Trophoblast cell (in vitro differentiated cells and primary cell): ENCODE measurements around the gene FHIT.

Experiments
- DNase-seq, 2 donors: peaks; one replicate each; pipeline ENCODE4 v3.0.0-alpha.2; 2016
- H2AFZ ChIP-seq: 2 replicates; pipeline ENCODE4 v1.6.1; 2013; ENCODE audit warnings: low read length, moderate library complexity, mild to moderate bottlenecking; ENCODE audit not compliant: insufficient read depth, poor library complexity
- H2AK5ac ChIP-seq: 2 replicates; pipeline ENCODE4 v1.6.1; 2013; ENCODE audit warnings: mild to moderate bottlenecking, low read length
- H2BK120ac ChIP-seq: 2 replicates; pipeline ENCODE4 v1.6.1; 2013; ENCODE audit warnings: low read length, mild to moderate bottlenecking, moderate library complexity; ENCODE audit not compliant: insufficient read depth, poor library complexity
- H2BK12ac ChIP-seq: 2 replicates; pipeline ENCODE4 v1.6.1; 2013; ENCODE audit warnings: mild to moderate bottlenecking, low read length, moderate library complexity
- H2BK5ac ChIP-seq: 2 replicates; pipeline ENCODE4 v1.6.1; 2013; ENCODE audit warnings: low read length, low read depth, moderate library complexity, mild to moderate bottlenecking; ENCODE audit not compliant: poor library complexity
- H3K14ac ChIP-seq: 2 replicates; pipeline ENCODE4 v1.6.1; 2013; ENCODE audit warnings: mild to moderate bottlenecking, low read length
- H3K18ac ChIP-seq: 2 replicates; pipeline ENCODE4 v1.6.1; 2013; ENCODE audit warnings: mild to moderate bottlenecking, low read length
- H3K23ac ChIP-seq: 2 replicates; pipeline ENCODE4 v1.6.1; 2013; ENCODE audit warnings: low read length
- H3K27ac ChIP-seq: 2 replicates; pipeline ENCODE4 v1.5.1; 2013; ENCODE audit warnings: low read depth, mild to moderate bottlenecking, inconsistent platforms, low read length, moderate library complexity
- H3K27me3 ChIP-seq: 2 replicates; pipeline ENCODE4 v1.6.1; 2013; ENCODE audit warnings: inconsistent platforms, mild to moderate bottlenecking, low read length, moderate library complexity; ENCODE audit not compliant: insufficient read depth
- H3K36me3 ChIP-seq, 2 experiments: 1 replicate in 1 of 2; 2 replicates in 1 of 2; pipeline ENCODE4 v1.6.1; 2013; ENCODE audit warnings: low read length in 2 of 2, mild to moderate bottlenecking in 2 of 2, moderate library complexity in 1 of 2; ENCODE audit not compliant: insufficient read depth in 2 of 2, control insufficient read depth in 1 of 2
- H3K4ac ChIP-seq: 2 replicates; pipeline ENCODE4 v1.6.1; 2013; ENCODE audit warnings: low read depth, mild to moderate bottlenecking, low read length, moderate library complexity
- H3K4me1 ChIP-seq, 2 experiments: 1 replicate in 1 of 2; 2 replicates in 1 of 2; pipeline ENCODE4 v1.6.1; 2013; ENCODE audit warnings: low read length in 2 of 2, mild to moderate bottlenecking in 2 of 2, moderate library complexity in 1 of 2; ENCODE audit not compliant: insufficient read depth in 2 of 2, control insufficient read depth in 1 of 2
- H3K4me2 ChIP-seq: 2 replicates; pipeline ENCODE4 v1.6.1; 2013; ENCODE audit warnings: inconsistent platforms, mild to moderate bottlenecking, low read length, moderate library complexity
- H3K4me3 ChIP-seq: 2 replicates; pipeline ENCODE4 v1.5.1; 2013; ENCODE audit warnings: mild to moderate bottlenecking, low read depth, low read length, inconsistent platforms
- H3K79me1 ChIP-seq: one replicate; pipeline ENCODE4 v1.6.1; 2013; ENCODE audit warnings: low read length
- H3K79me2 ChIP-seq: 2 replicates; pipeline ENCODE4 v1.6.1; 2013; ENCODE audit warnings: low read length, mild to moderate bottlenecking; ENCODE audit not compliant: control insufficient read depth, insufficient read depth, poor library complexity
- H3K9ac ChIP-seq: 2 replicates; pipeline ENCODE4 v1.6.1; 2013; ENCODE audit warnings: mild to moderate bottlenecking, low read length
- H3K9me3 ChIP-seq: 2 replicates; pipeline ENCODE4 v1.6.1; 2013; ENCODE audit warnings: low read depth, mild to moderate bottlenecking, control low read depth, inconsistent platforms, low read length; ENCODE audit not compliant: insufficient read depth
- H4K12ac ChIP-seq: 2 replicates; pipeline ENCODE4 v1.6.1; 2013; ENCODE audit warnings: low read depth, mild to moderate bottlenecking, low read length, moderate library complexity
- H4K8ac ChIP-seq: 2 replicates; pipeline ENCODE4 v1.6.1; 2013; ENCODE audit warnings: low read depth, mild to moderate bottlenecking, low read length, moderate library complexity
- H4K91ac ChIP-seq: one replicate; pipeline ENCODE4 v1.6.1; 2013; ENCODE audit warnings: low read depth, mild to moderate bottlenecking, low read length, moderate library complexity
- WGBS: extraction: QIAGEN DNeasy Blood & Tissue Kit; methylation state at CpG from one replicate; pipeline ENCODE4 v1.1.7; 2013; ENCODE audit warnings: missing lambda C conversion rate; ENCODE audit not compliant: insufficient read length, insufficient coverage; ENCODE audit errors: extremely low coverage; 5-methylcytosine and 5-hydroxymethylcytosine counted together

The FHIT gene

DNA sequence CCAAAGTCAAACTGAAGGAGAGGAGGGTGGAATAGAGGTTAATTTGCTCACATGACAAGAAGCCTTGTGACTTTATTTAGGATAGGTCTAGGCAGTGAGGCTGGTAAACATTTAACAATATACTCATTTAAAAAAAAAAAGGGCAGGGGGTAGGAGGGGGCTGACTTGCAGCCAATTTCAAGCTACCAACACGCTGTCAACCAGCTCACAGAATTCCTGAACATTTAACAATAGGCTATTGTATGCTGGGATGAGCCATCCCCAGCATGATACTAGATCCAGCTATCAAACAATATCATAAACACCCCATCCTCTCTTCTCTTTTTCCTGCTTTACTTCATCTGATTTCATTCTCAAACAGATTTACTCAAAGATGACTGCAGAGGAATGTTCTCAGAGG, 1105.1 kb downstream of the FHIT start:
- Histone ChIP-seq H3K27me3 (no peaks in the 10 kb centered on the region), H3K4me2 (no peak overlapping the region), H3K4ac (no peak overlapping the region), H3K23ac (no peak overlapping the region), H3K4me3 (no peak overlapping the region), H2BK120ac (no peak overlapping the region), H3K79me2 (no peaks in the 10 kb centered on the region), H3K9me3 (no peaks in the 10 kb centered on the region), H3K79me1 (no peaks in the 10 kb centered on the region), H2AFZ (no peak overlapping the region), H2AK5ac (no peak overlapping the region), H4K91ac (no peak overlapping the region), H3K9ac (no peak overlapping the region), H2BK12ac (no peak overlapping the region), H2BK5ac (no peak overlapping the region), H3K14ac (no peak overlapping the region), H3K27ac (no peak overlapping the region), H4K12ac (no peak overlapping the region), H3K36me3 (no peaks in the 10 kb centered on the region), H3K18ac (no peak overlapping the region), H3K4me1 (no peaks in the 10 kb centered on the region), H4K8ac (no peak overlapping the region)
- no CpG with 5 or more reads among the region's 1 CpG for WGBS
- no peak for DNase-seq

DNA sequence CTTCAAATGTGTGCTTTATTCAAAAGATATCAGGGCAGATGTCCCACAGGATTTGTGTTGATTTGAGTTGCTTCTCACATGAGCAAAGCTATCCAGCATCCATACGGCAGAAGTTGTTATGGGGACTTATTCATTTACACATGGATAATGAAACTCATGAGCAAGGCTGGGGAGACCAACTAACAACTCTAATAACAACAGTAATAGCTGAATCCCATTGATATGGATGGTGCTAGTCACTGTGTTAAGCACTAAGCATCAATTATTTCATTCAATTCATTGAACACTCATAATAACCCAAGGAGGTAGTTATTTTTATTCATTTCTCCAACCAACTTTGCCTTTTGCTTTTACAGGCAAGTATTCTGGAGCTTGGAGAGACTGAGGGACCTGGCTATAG, 1107.2 kb downstream of the FHIT start:
- no peak for DNase-seq
- no CpG with 5 or more reads among the region's 1 CpG for WGBS
- Histone ChIP-seq H2BK120ac (no peak overlapping the region), H3K36me3 (no peaks in the 10 kb centered on the region), H2AFZ (no peak overlapping the region), H3K9ac (no peak overlapping the region), H3K27ac (no peak overlapping the region), H3K79me2 (no peaks in the 10 kb centered on the region), H3K4me3 (no peak overlapping the region), H4K8ac (no peak overlapping the region), H3K4ac (no peak overlapping the region), H3K9me3 (no peaks in the 10 kb centered on the region), H4K91ac (no peak overlapping the region), H3K79me1 (no peaks in the 10 kb centered on the region), H3K23ac (no peak overlapping the region), H3K4me2 (no peak overlapping the region), H3K14ac (no peak overlapping the region), H2BK5ac (no peak overlapping the region), H2AK5ac (no peak overlapping the region), H2BK12ac (no peak overlapping the region), H3K27me3 (no peaks in the 10 kb centered on the region), H3K18ac (no peak overlapping the region), H3K4me1 (no peaks in the 10 kb centered on the region), H4K12ac (no peak overlapping the region)

DNA sequence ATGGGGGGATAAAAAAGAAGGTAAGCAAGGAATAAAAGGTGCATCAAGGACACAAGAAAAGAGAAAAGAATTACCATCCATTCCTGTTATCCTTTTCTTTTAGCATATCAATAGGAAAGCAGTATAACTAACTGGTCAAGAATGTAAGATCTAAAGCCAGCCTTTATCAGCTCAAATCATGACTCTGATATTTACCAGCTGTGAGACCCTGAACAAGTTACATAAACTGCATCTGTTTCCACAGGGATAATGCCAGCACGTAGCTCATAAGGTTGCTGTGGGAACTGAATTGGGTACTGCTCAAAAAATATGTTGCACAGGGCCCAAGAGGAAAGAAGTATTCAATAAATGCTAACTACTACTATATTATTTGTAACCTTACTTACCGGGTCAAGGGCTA, 1109.2 kb downstream of the FHIT start:
- Histone ChIP-seq H3K79me2 (no peaks in the 10 kb centered on the region), H3K27me3 (no peaks in the 10 kb centered on the region), H3K27ac (no peak overlapping the region), H4K91ac (no peak overlapping the region), H3K79me1 (no peaks in the 10 kb centered on the region), H3K9ac (no peak overlapping the region), H3K4me2 (no peak overlapping the region), H3K36me3 (no peaks in the 10 kb centered on the region), H4K12ac (no peak overlapping the region), H2AK5ac (no peak overlapping the region), H2BK12ac (no peak overlapping the region), H3K4me1 (no peaks in the 10 kb centered on the region), H3K4ac (no peak overlapping the region), H2BK120ac (no peak overlapping the region), H3K14ac (no peak overlapping the region), H2BK5ac (no peak overlapping the region), H3K9me3 (no peaks in the 10 kb centered on the region), H3K18ac (no peak overlapping the region), H3K23ac (no peak overlapping the region), H3K4me3 (no peak overlapping the region), H4K8ac (no peak overlapping the region), H2AFZ (no peak overlapping the region)
- no CpG with 5 or more reads among the region's 2 CpGs for whole genome bisulfite sequencing
- DNase-seq: no peak

DNA sequence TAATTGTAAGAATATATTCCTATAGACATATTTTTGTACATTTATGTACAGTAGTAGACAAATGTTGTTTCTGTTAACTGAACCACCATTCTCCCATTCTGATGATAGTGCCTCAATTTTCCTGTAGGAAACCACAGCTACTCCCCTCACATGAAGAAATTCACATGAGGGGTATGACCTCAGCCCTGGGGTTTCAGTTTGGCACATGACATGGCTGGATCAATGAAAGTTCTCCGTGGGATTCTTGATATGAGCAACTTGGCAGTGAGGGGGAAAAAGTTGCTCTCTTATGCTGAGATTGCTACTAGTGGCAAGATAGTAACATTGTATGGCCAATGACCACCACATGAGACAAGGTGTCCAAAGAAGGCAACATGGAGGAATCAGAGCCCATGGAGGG, 1111.1 kb downstream of the FHIT start:
- WGBS: no CpG with 5 or more reads among the region's 1 CpG
- no peak overlapping the region for H2AK5ac ChIP-seq
- no peak overlapping the region for H3K23ac ChIP-seq
- H3K4ac ChIP-seq: no peak overlapping the region
- no peak overlapping the region for H2AFZ ChIP-seq
- no peak overlapping the region for H2BK12ac ChIP-seq
- H3K4me1 ChIP-seq: no peaks in the 10 kb centered on the region
- no peak overlapping the region for H2BK120ac ChIP-seq
- H3K9ac ChIP-seq: no peak overlapping the region
- H3K14ac ChIP-seq: no peak overlapping the region
- no peak overlapping the region for H4K12ac ChIP-seq
- no peak overlapping the region for H2BK5ac ChIP-seq
- H3K4me3 ChIP-seq: no peak overlapping the region
- no peaks in the 10 kb centered on the region for H3K79me1 ChIP-seq
- H3K18ac ChIP-seq: no peak overlapping the region
- H4K8ac ChIP-seq: no peak overlapping the region
- no peak overlapping the region for H4K91ac ChIP-seq
- H3K9me3 ChIP-seq: no peaks in the 10 kb centered on the region
- H3K27ac ChIP-seq: no peak overlapping the region
- no peak overlapping the region for H3K4me2 ChIP-seq
- H3K79me2 ChIP-seq: no peaks in the 10 kb centered on the region
- H3K36me3 ChIP-seq: no peaks in the 10 kb centered on the region
- DNase-seq: no peak
- H3K27me3 ChIP-seq: no peaks in the 10 kb centered on the region
